ENCODE results near the gene TRAF5.
A peak's percentile ranks its signal among the peaks of the same experiment; 100 is the strongest.
"Not testable (repeated sequence)": the region's sequence is repeated elsewhere in the genome, so short reads cannot be mapped to it uniquely, and the experiment has no call there.

- peak; percentile 24 for TF ChIP-seq CTCF (conservative IDR thresholded peaks at IDR 0.05; ENCODE audit: low read depth, low read length)
- not testable (repeated sequence) for TF ChIP-seq BHLHE40, SMC3, POLR2A (IDR thresholded peaks at IDR 0.05; ENCODE audit: low read depth, low read length)
These were observed 89.6 kb downstream of the TRAF5 start for GRCh38 chr1:211416246-211416627.
